Measurements from ENCODE around the gene GNAQ. TPM values are rescaled to one million over a fixed set of nuclear protein-coding genes. Genes with fewer than 3 reads are reported as not detected.
A peak's percentile ranks its signal among the peaks of the same experiment; 100 is the strongest.

The GNAQ gene
- total RNA-seq, 1 donor from 2014 or later, result 64.9 TPM

- Mint-ChIP-seq H3K4me3 (ENCODE audit: low read depth) (no peak overlapping the region), H3K36me3 (ENCODE audit: insufficient read depth) (peaks cover 2% of the 10 kb centered on the region), H3K27ac (no peak overlapping the region), H3K9me3 (ENCODE audit: low read depth) (no peaks in the 10 kb centered on the region), H3K4me1 (ENCODE audit: low read depth) (peaks cover 31% of the 10 kb centered on the region), H3K27me3 (no peaks in the 10 kb centered on the region)
- no peak for DNase-seq (ENCODE audit: low spot score, unreplicated experiment)
- TF ChIP-seq CTCF (IDR thresholded peaks at IDR 0.05; ENCODE audit: unreplicated experiment), result no peak
These were observed 179.6 kb downstream of the GNAQ start for GRCh38 chr9:77851882-77852595.

GRCh38 chr9:77848897-77849296 is 182.7 kb downstream of the GNAQ start:
- no peak for DNase-seq (ENCODE audit: low spot score, unreplicated experiment)
- Mint-ChIP-seq H3K4me1 (ENCODE audit: low read depth) (peaks cover 20% of the 10 kb centered on the region), H3K27ac (peak overlapping the region; percentile 9)

GRCh38 chr9:77848404-77848803 is 183.2 kb downstream of the GNAQ start:
- H3K4me3 Mint-ChIP-seq (ENCODE audit: low read depth), result no peak overlapping the region
- peaks cover 2% of the 10 kb centered on the region for H3K36me3 Mint-ChIP-seq (ENCODE audit: insufficient read depth)
- H3K9me3 Mint-ChIP-seq (ENCODE audit: low read depth), result no peaks in the 10 kb centered on the region
- H3K4me1 Mint-ChIP-seq (ENCODE audit: low read depth), result peaks cover 19% of the 10 kb centered on the region
- no peaks in the 10 kb centered on the region for H3K27me3 Mint-ChIP-seq
- no peak for DNase-seq (ENCODE audit: low spot score, unreplicated experiment)
- peak overlapping the region; percentile 9 for H3K27ac Mint-ChIP-seq
- no peak for TF ChIP-seq CTCF (IDR thresholded peaks at IDR 0.05; ENCODE audit: unreplicated experiment)

More at GRCh38 chr9:77848897-77849296, 182.7 kb downstream of the GNAQ start:
- no peak overlapping the region for H3K4me3 Mint-ChIP-seq (ENCODE audit: low read depth)
- H3K27me3 Mint-ChIP-seq, result no peaks in the 10 kb centered on the region
- TF ChIP-seq CTCF (IDR thresholded peaks at IDR 0.05; ENCODE audit: unreplicated experiment), result no peak
- H3K9me3 Mint-ChIP-seq (ENCODE audit: low read depth), result no peaks in the 10 kb centered on the region
- peaks cover 2% of the 10 kb centered on the region for H3K36me3 Mint-ChIP-seq (ENCODE audit: insufficient read depth)

- H3K27me3 Mint-ChIP-seq, result no peaks in the 10 kb centered on the region
- H3K4me3 Mint-ChIP-seq (ENCODE audit: low read depth), result no peak overlapping the region
- no peak for TF ChIP-seq CTCF (IDR thresholded peaks at IDR 0.05; ENCODE audit: unreplicated experiment)
- no peak for DNase-seq (ENCODE audit: low spot score, unreplicated experiment)
- H3K36me3 Mint-ChIP-seq (ENCODE audit: insufficient read depth), result peaks cover 2% of the 10 kb centered on the region
- peaks cover 21% of the 10 kb centered on the region for H3K4me1 Mint-ChIP-seq (ENCODE audit: low read depth)
- H3K9me3 Mint-ChIP-seq (ENCODE audit: low read depth), result no peaks in the 10 kb centered on the region
- peak overlapping the region; percentile 33 for H3K27ac Mint-ChIP-seq
These were observed 184.0 kb downstream of the GNAQ start for GRCh38 chr9:77847626-77848025.

- Mint-ChIP-seq H3K27me3 (no peaks in the 10 kb centered on the region), H3K36me3 (ENCODE audit: insufficient read depth) (peaks cover 2% of the 10 kb centered on the region), H3K4me1 (ENCODE audit: low read depth) (peaks cover 22% of the 10 kb centered on the region), H3K4me3 (ENCODE audit: low read depth) (no peak overlapping the region), H3K27ac (no peak overlapping the region), H3K9me3 (ENCODE audit: low read depth) (no peaks in the 10 kb centered on the region)
- no peak for TF ChIP-seq CTCF (IDR thresholded peaks at IDR 0.05; ENCODE audit: unreplicated experiment)
- no peak for DNase-seq (ENCODE audit: low spot score, unreplicated experiment)
These were observed 184.5 kb downstream of the GNAQ start for GRCh38 chr9:77847059-77847499.

Measured in progenitor cell of endocrine pancreas (in vitro differentiated cells).